GM21367 (cell line): ENCODE measurements around the gene KLK1.
"Not testable (repeated sequence)": the region's sequence is repeated elsewhere in the genome, so short reads cannot be mapped to it uniquely, and the experiment has no call there.

Experiments
- ATAC-seq: cut with Tn5 transposase; IDR thresholded peaks from one replicate; pipeline ENCODE4 v1.9.1; 2021; ENCODE audit not compliant: unreplicated experiment

Gene KLK1

GRCh38 chr19:50817941-50818858 lies 5.4 kb downstream of the KLK1 start:
- peak; percentile 39 for ATAC-seq

GRCh38 chr19:50815439-50815838 lies 8.1 kb downstream of the KLK1 start:
- no peak for ATAC-seq

GRCh38 chr19:50814883-50815282 lies 8.7 kb downstream of the KLK1 start:
- no peak for ATAC-seq

GRCh38 chr19:50812474-50812873 lies 11.1 kb downstream of the KLK1 start:
- no peak for ATAC-seq

- ATAC-seq = not testable (repeated sequence)
Measured at GRCh38 chr19:50811622-50812238, 11.9 kb downstream of the KLK1 start.

- ATAC-seq = no peak
Measured at GRCh38 chr19:50808856-50809255, 14.7 kb downstream of the KLK1 start.

- ATAC-seq = peak; percentile 68
Measured at GRCh38 chr19:50804420-50805272, 18.9 kb downstream of the KLK1 start.

GRCh38 chr19:50803633-50804419 lies 19.8 kb downstream of the KLK1 start:
- ATAC-seq = no peak

- no peak for ATAC-seq
Measured at GRCh38 chr19:50801107-50801506, 22.5 kb downstream of the KLK1 start.

GRCh38 chr19:50799547-50799851 lies 24.1 kb downstream of the KLK1 start:
- ATAC-seq = no peak

GRCh38 chr19:50798659-50799546 lies 24.7 kb downstream of the KLK1 start:
- no peak for ATAC-seq

- ATAC-seq = no peak
Measured at GRCh38 chr19:50797781-50798658, 25.6 kb downstream of the KLK1 start.

- no peak for ATAC-seq
Measured at GRCh38 chr19:50797429-50797780, 26.2 kb downstream of the KLK1 start.

- no peak for ATAC-seq
Measured at GRCh38 chr19:50796634-50797428, 26.8 kb downstream of the KLK1 start.

- ATAC-seq = no peak
Measured at GRCh38 chr19:50796128-50796633, 27.4 kb downstream of the KLK1 start.

GRCh38 chr19:50795664-50796073 lies 27.9 kb downstream of the KLK1 start:
- ATAC-seq = no peak

GRCh38 chr19:50794876-50795663 lies 28.5 kb downstream of the KLK1 start:
- ATAC-seq = no peak
